ENCODE measurements around the gene RSBN1L.
"Not testable (repeated sequence)": the region's sequence is repeated elsewhere in the genome, so short reads cannot be mapped to it uniquely, and the experiment has no call there.

The RSBN1L gene

DNA sequence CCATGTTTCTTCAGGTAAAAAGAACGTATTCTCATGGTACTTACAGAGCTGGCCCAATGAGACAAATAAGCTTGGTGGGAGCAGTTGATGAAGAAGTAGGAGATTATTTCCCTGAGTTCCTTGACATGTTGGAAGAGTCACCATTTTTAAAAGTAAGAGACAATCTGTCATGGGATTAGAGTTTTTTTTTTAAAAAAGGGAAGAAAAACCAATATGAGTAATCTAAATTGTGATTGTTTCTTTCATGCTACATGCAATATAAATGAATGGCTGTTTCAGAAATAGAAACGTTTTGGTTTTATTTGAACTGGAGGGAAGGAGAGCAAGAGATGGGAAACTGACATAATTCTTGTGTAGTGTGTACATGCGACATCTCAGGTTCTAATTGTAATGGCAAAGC is 69.2 kb downstream of the RSBN1L start:
- in situ Hi-C loops (cut with MboI; ENCODE audit: low sequenced_read_pairs): no loop called here

DNA sequence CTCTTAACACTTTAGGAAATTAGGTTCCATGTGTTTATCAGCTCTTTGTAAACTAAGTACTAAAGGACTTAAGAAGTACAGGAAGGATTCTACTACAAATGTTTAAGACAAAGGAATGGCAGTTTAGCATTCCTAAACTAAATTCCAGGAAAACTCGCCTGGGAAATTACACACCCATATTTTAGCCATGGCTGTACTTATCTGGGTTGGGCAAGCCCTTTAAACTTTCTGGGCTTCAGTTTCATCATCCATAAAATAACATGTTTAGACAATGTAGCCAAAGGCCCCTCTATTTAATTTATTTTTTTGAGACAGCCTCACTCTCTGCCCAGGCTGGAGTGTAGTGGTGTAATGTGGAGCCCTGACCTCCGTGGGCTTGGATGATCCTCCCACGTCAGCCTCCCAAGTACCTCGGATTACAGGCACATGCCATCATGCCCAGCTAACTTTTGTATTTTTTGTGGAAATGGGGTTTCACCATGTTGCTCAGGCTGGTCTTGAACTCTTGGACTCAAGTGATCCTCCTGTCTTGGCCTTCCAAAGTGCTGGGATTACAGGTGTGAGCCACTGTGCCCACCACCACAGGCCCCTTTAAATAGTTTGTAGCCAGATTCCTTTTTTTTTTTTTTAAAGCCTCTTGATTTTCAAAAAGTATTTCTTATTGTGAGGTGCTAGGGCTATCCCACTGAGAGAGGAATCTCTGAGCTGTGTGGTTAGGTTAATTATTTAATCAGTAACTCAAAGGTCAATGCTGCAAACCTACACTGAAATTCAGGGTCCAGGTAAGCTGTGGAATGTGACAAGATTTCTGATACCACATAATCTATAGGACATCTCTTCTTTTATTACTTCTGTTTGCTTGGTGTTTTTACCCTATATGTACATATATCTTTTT is 69.9 kb downstream of the RSBN1L start:
- in situ Hi-C loops (cut with MboI; ENCODE audit: low sequenced_read_pairs): no loop called here

DNA sequence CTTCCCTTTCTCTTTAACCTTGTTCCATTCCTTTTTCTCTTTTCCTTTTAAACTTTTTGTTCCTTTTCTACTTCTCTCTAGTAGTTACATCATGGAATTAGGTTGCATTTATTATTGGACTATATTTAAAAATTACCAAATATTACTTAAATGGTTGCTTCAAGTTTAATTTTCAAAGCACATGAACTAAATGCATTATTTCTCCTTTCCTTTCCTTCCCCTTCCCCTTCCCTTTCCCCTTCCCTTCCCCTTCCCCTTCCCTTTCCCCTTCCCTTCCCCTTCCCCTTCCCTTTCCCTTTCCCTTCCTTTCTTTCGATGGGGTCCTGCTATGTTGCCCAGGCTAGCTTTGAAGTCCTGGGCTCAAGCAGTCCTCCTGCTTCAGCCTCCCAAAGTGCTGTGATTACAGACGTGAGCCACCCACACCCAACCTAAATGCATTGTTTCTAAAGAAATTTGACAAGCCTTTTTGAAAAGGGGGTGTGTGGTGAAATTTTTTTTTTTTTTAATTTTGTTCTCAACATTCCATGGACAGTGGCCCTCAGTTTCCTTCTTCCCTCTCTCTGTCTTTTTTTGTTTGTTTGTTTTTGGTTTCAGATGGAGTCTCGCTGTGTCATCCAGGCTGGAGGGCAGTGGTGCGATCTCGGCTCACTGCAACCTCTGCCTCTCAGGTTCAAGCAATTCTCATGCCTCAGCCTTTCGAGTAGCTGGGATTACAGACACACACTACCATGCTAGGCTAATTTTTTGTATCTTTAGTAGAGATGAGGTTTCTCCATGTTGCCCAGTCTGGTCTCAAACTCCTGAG is 70.7 kb downstream of the RSBN1L start:
- in situ Hi-C loops (cut with MboI; ENCODE audit: low sequenced_read_pairs): no loop called here

DNA sequence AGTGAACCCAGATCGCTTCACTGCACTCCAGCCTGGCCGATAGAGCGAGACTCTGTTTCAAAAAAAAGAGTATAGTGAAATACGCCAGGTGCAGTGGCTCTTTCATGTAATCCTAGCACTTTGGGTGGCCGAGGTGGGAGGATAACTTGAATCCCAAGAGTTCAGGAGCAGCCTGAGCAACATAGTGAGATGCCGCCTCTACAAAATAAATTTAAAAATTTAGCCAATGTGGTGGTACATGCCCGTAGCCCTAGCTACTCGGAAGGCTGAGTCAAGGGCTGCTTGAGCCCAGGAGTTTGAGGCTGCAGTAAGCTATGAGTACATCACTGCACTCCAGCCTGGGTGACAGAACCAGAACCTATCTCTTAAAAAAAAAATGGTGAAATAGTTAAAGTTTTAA is 74.1 kb downstream of the RSBN1L start:
- in situ Hi-C loops (cut with MboI; ENCODE audit: low sequenced_read_pairs): no loop called here

DNA sequence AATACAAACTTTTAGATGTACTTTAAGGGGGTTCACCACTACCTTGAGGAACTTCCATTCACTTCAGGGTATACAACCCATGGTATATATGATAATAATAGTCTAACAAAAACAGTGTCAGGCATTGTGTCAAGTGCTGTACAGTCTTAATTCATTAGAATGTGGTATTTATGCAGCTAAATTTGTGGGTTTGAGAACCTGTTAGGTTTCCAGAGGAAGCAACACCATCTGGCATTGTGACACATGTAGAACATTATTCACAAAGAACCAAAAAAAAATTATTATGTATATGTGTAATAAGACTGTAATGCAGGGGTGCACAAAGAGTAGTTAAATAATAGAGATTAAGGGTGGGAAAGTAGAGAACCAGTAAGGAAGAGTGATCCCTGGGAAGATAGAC is 75.6 kb downstream of the RSBN1L start:
- in situ Hi-C loops (cut with MboI; ENCODE audit: low sequenced_read_pairs): no loop called here

DNA sequence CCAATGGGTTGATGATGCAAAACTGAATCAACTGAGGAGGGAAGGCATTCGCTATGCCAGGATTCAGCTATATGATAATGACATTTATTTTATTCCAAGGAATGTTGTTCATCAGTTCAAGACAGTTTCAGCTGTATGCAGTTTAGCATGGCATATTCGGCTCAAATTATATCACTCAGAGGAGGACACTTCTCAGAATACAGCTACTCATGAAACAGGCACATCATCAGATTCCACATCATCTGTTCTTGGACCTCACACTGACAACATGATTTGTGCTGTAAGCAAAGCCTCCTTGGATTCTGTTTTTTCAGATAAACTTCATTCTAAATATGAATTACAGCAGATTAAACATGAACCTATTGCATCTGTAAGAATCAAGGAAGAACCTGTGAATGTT is 82.3 kb downstream of the RSBN1L start:
- in situ Hi-C loops (cut with MboI; ENCODE audit: low sequenced_read_pairs): no loop called here

DNA sequence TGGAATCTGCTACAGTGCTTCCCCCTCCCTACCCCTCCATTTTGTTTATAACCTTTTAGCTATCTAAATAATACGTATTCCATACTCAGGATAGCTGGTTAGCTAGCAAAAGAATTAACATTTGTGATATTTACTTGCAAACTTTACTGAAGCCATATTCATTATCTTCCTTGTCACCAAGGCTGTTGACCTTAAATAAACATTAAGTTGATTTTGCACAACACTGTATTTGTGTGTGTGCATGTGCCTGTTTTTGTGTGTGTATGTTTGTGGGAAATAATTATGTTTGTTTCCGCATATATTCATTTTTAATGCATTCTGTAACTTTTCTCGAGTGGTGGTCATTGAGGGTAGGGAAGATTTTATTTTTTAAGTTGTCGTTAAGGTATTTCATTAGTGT is 86.1 kb downstream of the RSBN1L start:
- in situ Hi-C loops (cut with MboI; ENCODE audit: low sequenced_read_pairs): no loop called here

DNA sequence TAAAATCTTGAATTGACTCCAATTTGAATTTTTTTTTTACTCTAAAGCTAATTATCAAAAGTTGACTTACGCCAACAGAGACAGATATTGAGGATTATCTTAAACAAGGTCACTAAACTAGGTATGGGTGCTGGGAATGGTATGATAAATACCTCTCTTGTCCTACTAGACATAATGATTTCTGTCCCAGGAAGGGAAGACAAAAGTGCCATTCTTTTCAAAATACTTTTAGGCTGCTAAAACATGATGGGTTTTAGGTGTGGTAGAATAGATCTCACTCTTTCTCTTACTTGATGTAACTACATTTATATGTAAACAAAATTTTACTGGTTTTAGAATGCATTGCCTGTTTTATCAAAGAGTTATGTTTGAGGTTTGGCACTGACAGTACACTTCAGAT is 86.9 kb downstream of the RSBN1L start:
- in situ Hi-C loops (cut with MboI; ENCODE audit: low sequenced_read_pairs): no loop called here

DNA sequence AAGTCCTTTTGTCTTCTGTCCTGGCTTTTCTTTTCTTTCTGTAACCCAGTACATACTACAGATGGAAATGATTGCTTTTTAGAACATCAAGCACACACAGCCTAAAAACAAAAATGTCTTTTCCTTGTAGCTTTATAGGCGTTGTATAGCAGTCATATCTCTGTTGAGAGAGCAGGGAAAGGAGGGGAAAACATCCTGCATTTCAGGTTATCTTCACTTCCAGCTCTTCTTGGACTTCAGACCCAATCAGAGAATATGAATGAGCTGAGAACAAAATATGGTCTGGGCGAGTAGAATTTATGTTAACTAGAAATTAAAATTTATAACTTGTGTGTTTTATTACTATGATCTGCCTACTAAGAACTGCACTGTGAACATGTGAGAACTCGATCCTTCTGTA is 87.3 kb downstream of the RSBN1L start:
- in situ Hi-C loops (cut with MboI; ENCODE audit: low sequenced_read_pairs): no loop called here

DNA sequence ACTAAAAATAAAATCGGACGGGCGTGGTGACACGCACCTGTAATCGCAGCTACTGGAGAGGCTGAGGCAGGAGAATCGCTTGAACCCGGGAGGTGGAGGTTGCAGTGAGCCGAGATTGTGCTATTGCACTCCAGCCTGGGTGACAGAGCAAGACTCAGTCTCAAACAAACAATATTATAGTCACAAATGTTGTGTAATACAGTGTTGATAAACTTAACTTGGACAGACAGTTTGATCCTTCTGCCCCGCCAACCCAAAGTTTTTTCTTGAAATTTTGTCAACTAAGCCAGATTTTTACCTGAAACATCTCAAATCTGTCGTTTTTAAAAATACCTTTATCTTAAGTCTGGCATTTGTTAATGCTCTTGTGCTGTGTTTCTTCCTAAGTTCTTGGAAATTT is 88.2 kb downstream of the RSBN1L start:
- in situ Hi-C loops (cut with MboI; ENCODE audit: low sequenced_read_pairs): not testable (repeated sequence)

DNA sequence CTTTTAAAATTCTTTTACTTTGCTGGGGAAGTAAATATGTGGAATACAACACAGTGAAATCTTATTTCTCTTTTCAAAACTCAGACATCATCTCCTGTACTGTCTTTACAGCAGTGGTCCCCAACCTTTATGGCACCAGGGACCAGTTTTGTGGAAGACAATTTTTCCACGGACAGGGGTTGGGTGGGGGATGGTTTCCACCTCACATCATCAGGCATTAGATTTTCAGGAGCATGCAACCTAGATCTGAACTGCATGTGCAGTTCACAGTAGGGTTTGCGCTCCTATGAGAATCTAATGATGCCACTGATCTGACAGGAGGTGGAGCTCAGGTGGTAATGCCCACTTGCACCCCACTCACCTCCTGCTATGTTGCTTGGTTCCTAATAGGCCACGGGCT is 89.8 kb downstream of the RSBN1L start:
- in situ Hi-C loops (cut with MboI; ENCODE audit: low sequenced_read_pairs): no loop called here

DNA sequence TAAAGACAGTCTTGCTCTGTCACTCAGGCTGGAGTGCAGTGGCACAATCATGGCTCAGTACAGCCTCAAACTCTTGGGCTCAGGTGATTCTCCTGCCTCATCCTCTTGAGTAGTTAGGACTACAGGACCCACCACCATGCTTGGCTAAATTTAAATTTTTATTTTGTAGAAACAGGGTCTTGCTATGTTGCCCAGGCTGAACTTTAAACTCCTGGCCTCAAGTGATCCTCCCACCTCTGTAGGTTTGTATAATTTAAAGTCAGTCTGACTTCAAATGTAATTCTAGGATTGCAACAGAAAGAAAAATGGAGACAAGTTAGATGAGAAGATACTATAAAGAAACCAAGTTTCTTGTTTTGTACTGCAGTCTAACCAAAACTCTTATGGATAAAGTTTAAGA is 90.5 kb downstream of the RSBN1L start:
- in situ Hi-C loops (cut with MboI; ENCODE audit: low sequenced_read_pairs): no loop called here

DNA sequence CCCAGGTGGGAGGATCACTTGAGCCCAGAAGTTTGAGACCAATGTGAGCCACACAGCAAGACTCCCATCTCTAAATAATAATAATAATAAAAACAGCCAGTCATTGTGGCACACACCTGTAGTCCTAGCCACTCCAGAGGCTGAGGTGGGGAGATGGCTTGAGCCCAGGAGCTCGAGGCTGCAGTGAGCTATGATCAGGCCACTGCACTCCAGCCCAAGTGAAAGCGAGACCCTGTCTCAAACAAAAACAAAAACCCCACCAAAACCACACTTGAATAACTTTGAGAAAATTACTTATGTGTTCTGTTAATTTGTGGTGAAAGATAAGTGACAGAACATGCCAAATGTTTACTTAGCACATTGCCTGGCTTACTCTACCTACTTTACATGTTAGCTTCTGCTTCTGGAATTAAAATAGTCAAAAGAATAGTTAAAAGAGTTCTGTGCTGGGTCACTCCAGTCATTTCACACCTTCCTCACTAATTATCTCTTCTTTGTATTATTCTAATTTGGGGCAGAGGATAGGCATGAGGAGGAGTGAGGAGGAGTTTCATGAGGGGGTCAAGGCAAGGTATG is 92.2 kb downstream of the RSBN1L start:
- in situ Hi-C loops (cut with MboI; ENCODE audit: low sequenced_read_pairs): no loop called here

DNA sequence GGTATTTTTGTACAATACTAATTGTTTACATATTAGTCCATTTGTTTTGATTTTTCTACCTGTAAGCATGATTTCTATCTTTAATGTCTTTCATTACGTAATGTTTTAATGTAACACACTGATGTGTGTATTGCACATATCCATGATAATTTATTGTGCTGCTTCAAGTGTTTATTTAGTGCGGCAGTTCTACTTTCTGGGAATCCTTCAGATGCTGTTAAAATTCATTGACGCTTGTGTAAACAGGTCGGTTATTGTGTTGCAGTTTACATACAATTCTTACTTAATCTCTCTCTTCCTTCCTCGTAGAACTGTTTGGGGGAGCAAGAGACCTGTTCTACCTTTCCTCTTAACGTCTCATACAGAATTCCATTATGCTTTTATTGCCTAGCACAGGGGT is 95.1 kb downstream of the RSBN1L start:
- in situ Hi-C loops (cut with MboI; ENCODE audit: low sequenced_read_pairs): no loop called here

DNA sequence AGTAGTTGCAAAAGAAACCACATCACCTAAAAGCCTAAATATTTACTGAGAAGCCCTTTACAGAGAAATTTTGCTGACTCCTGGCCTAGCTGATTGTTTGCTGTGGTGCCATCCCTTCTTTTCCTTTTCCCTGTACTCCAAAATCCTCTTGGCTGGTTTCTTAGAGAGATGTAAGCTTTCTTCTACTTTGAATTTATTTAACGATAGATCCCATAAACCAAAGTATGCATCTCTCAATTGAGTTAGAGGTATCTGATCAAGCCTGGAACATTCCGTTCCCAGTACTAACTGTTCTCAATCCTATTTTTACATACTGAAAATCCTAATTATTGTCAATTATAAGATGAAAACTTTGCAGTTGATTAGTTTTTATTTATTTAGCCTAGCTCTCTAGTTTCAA is 95.7 kb downstream of the RSBN1L start:
- in situ Hi-C loops (cut with MboI; ENCODE audit: low sequenced_read_pairs): no loop called here

DNA sequence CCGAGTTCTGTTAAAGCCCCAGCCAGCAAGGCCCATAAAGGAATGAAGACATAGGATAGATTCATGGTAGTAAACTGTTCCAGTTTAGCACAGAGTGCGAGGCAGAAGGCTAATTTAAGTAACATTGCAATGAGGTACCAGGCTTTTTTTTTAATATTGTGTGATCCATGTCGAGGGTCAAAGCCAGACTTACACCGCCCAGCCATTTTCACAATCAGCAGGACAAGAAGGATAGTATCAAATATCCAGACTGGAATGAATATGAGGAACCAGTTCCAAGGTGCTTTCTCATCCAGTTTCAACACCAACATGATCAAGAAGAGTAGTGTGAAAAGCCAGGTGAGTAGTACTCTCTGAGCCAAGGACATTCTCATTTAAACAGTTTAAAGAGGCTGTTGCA is 97.7 kb downstream of the RSBN1L start:
- in situ Hi-C loops (cut with MboI; ENCODE audit: low sequenced_read_pairs): no loop called here

DNA sequence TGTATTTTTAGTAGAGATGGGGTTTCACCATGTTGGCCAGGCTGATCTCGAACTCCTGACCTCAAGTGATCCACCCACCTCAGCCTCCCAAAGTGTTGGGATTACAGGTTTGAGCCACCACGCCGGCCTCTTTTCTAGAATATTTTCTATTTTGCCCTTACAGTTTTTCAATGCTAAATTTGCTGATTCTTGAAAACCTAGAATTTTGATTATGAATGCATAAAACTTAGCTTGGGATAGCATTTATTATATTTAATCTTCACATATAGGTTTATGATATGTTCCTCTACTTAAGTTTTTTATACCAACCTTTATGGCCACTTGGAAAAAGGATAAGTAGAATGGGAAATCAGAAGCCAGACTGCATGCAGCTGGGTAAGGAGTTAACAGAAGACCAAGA is 99.8 kb downstream of the RSBN1L start:
- in situ Hi-C loops (cut with MboI; ENCODE audit: low sequenced_read_pairs): no loop called here

DNA sequence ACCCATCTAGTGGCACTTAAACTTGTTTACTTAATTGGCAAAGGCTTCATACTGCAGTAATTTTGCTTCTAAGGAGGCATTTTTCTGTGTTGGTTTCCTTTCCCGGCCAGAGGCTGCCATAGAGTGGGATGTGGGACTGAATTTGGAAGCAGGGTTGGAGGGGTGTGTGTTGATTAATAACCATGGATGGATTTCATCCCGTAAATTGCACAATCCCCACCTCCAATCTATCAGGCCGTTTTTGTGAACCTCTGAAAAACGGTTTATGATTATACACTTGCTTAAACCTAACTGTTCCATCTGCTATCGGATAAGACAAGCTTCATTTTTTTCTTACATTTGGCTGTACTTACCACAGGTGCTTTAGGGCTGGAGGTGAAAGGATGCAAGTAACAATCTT is 100.7 kb downstream of the RSBN1L start:
- in situ Hi-C loops (cut with MboI; ENCODE audit: low sequenced_read_pairs): no loop called here

DNA sequence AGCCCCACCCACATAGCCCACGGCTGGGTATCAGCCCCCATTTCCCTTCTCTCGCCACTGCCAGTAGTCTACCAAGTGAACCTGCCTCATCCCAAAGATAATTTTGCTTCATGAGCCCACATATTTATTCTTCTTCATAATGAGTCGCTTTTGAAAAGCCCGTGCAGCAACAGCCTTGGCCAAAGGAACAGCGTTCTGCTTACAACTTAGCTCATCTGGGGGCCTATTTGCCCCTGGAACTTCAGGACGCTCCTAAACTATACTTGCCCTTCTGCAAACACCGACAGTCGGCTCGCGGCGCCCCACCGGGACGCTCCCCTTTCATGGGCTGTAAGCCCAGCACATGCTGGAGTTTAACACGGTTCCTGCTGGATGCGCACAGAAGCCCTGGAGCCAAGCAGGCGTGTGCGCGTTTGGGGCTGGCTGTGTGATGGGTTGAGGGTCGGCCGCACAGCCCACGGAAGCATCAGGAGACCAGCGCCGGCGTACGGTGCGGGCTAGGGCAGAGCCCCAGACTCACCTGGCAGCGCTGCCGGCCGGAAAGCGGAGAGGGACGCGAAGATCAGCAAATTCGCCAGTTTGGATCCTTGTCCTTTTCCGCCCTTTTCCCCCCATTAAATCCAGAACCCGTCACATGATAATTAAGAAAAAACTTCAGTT is 101.6 kb downstream of the RSBN1L start:
- in situ Hi-C loops (cut with MboI; ENCODE audit: low sequenced_read_pairs): no loop called here

DNA sequence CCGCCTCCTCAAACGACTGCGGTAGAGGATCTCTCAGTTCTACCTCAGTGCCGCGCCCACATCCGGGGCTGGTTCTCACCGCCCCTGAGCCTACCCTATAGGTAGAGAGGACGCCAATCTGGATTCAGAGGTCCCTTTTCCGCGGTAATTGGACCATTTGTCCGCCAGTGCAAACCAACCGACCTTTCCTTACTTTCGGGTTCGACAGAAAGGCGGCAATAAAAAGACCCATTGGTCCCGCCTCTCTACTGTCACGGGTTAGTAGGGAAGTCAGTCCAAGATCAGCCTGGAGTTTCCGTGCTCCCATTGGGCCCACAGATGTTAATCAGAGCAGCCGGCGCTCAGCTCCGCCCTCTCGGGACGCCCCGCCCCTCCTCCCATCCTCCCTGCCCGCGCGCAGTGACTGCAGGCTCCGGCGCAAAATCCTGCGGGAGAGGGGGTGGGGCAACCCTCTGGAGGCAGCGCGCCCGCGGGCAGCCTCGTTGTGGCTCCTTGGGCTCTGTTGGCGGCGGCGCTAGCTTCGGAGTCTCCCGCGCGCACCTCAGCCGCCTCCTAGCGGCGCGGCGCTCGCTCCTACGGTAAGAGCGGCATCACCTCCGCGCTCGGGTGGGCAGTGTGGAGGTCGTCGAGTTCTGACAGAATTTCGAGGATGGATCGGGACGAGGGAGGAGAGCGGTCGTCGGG is 102.3 kb downstream of the RSBN1L start, which contains the start of the genes PHTF2 and TMEM60:
TSS of gene PHTF2 (plus strand) at position 380 of the 684 bp plus-strand sequence.
TSS of gene TMEM60 (minus strand) at position 41 of the 684 bp plus-strand sequence. CDS start 4,061 bp downstream, outside the sequence.
- in situ Hi-C loops (cut with MboI; ENCODE audit: low sequenced_read_pairs): no loop called here

Data from HL-60/S4 treated with phorbol 12-myristate 13-acetate at 8.2 ng/mL for 4 days and 3 days (cell line).